Neural cell (in vitro differentiated cells): ENCODE measurements around the gene KIF20B. TPM values are rescaled to one million over a fixed set of nuclear protein-coding genes. Genes with fewer than 3 reads are reported as not detected.
"Not testable (repeated sequence)": the region's sequence is repeated elsewhere in the genome, so short reads cannot be mapped to it uniquely, and the experiment has no call there.

Experiments
- H2AFZ ChIP-seq: fragments of 200-600, 300-800 bp; sonication (generic), shearing (Covaris generic); 2 replicates; pipeline ENCODE4 v1.6.0; 2014; ENCODE audit warnings: low read depth, mild to moderate bottlenecking, antibody characterized with exemption, low read length, moderate library complexity
- H3F3A ChIP-seq: fragments of 200-600 bp; shearing (Covaris generic); 2 replicates; pipeline ENCODE4 v1.6.1; 2016; ENCODE audit warnings: mild to moderate bottlenecking, moderate library complexity, mixed read lengths, antibody characterized with exemption, low read length; ENCODE audit not compliant: insufficient read depth, poor library complexity, severe bottlenecking
- H3K27ac ChIP-seq: fragments of 200-600, 300-800 bp; sonication (generic), shearing (Covaris generic); 2 replicates; pipeline ENCODE4 v1.5.1; 2014; ENCODE audit warnings: mild to moderate bottlenecking, low read length, moderate library complexity
- H3K27me3 ChIP-seq: fragments of 300-800, 200-600 bp; sonication (generic), shearing (Covaris generic); 2 replicates; pipeline ENCODE4 v1.6.0; 2014; ENCODE audit warnings: mild to moderate bottlenecking, low read depth, low read length, moderate library complexity; ENCODE audit not compliant: insufficient read depth
- H3K36me3 ChIP-seq: fragments of 300-800, 200-600 bp; sonication (generic), shearing (Covaris generic); 2 replicates; pipeline ENCODE4 v1.5.1; 2014; ENCODE audit warnings: mild to moderate bottlenecking, antibody characterized with exemption, low read length, moderate library complexity; ENCODE audit not compliant: insufficient read depth
- H3K4me2 ChIP-seq: fragments of 300-800, 200-600 bp; sonication (generic), shearing (Covaris generic); 2 replicates; pipeline ENCODE4 v1.6.0; 2014; ENCODE audit warnings: mild to moderate bottlenecking, low read length
- H3K4me3 ChIP-seq: fragments of 300-800, 200-600 bp; sonication (generic), shearing (Covaris generic); 2 replicates; pipeline ENCODE4 v1.5.1; 2014; ENCODE audit warnings: mild to moderate bottlenecking, low read length, moderate library complexity
- H3K79me2 ChIP-seq: fragments of 200-600 bp; shearing (Covaris generic); replicated peaks from 2 replicates; pipeline ENCODE4 v1.6.0; 2014; ENCODE audit warnings: mild to moderate bottlenecking, low read length, moderate library complexity; ENCODE audit not compliant: insufficient read depth
- H3K9ac ChIP-seq: fragments of 300-800, 200-600 bp; sonication (generic), shearing (Covaris generic); 2 replicates; pipeline ENCODE4 v1.6.1; 2016; ENCODE audit warnings: mild to moderate bottlenecking, low read length, mixed read lengths
- H3K9me2 ChIP-seq: fragments of 200-600 bp; shearing (Covaris generic); 2 replicates; pipeline ENCODE4 v1.6.1; 2016; ENCODE audit warnings: mild to moderate bottlenecking, low read length, mixed read lengths; ENCODE audit not compliant: insufficient read depth
- H3K9me3 ChIP-seq: fragments of 200-600, 300-800 bp; sonication (generic), shearing (Covaris generic); 2 replicates; pipeline ENCODE4 v1.6.1; 2016; ENCODE audit warnings: mild to moderate bottlenecking, mixed run types, low read length, moderate library complexity, mixed read lengths
- H4K20me1 ChIP-seq: fragments of 200-600 bp; shearing (Covaris generic); 2 replicates; pipeline ENCODE4 v1.6.1; 2016; ENCODE audit warnings: mild to moderate bottlenecking, mixed run types; ENCODE audit not compliant: insufficient read depth
- CTCF ChIP-seq: fragments of 450-650 bp; IDR thresholded peaks from 2 replicates; pipeline ENCODE4 v1.5.1; 2014; ENCODE audit warnings: antibody characterized with exemption, mild to moderate bottlenecking, moderate library complexity; ENCODE audit not compliant: poor library complexity, severe bottlenecking
- EP300 ChIP-seq: fragments of 450-650 bp; conservative IDR thresholded peaks from 2 replicates; pipeline ENCODE4 v1.6.1; 2014; ENCODE audit warnings: antibody characterized with exemption, mild to moderate bottlenecking, moderate library complexity; ENCODE audit not compliant: poor library complexity, severe bottlenecking
- EZH2 ChIP-seq: fragments of 200-600, 300-800 bp; shearing (Covaris generic), sonication (generic); IDR thresholded peaks from 2 replicates; pipeline ENCODE4 v1.6.1; 2014; ENCODE audit warnings: antibody characterized with exemption, low read length, borderline replicate concordance, mild to moderate bottlenecking; ENCODE audit not compliant: insufficient read depth, poor library complexity, severe bottlenecking
- MXI1 ChIP-seq: fragments of 450-650 bp; conservative IDR thresholded peaks from 2 replicates; pipeline ENCODE4 v1.6.1; 2014; ENCODE audit warnings: antibody characterized with exemption, mild to moderate bottlenecking; ENCODE audit not compliant: poor library complexity, severe bottlenecking
- POLR2AphosphoS5 ChIP-seq: IDR thresholded peaks from 2 replicates; pipeline ENCODE4 v1.6.1; 2012
- RAD21 ChIP-seq: fragments of 450-650 bp; conservative IDR thresholded peaks from 2 replicates; pipeline ENCODE4 v1.6.1; 2014; ENCODE audit warnings: antibody characterized with exemption, mild to moderate bottlenecking, moderate library complexity
- REST ChIP-seq: IDR thresholded peaks from 2 replicates; pipeline ENCODE4 v1.6.1; 2012; ENCODE audit warnings: borderline replicate concordance
- SMC3 ChIP-seq: fragments of 450-650 bp; conservative IDR thresholded peaks from 2 replicates; pipeline ENCODE4 v1.6.1; 2014; ENCODE audit warnings: antibody characterized with exemption, mild to moderate bottlenecking, moderate library complexity; ENCODE audit not compliant: poor library complexity
- TAF1 ChIP-seq: IDR thresholded peaks from 2 replicates; pipeline ENCODE4 v1.6.1; 2012; ENCODE audit warnings: low read depth
- polyA plus RNA-seq: library from polyadenylated mRNA; depleted of rRNA; stranded (reverse); fragments of >200 nt; gene quantifications from 2 replicates; pipeline ENCODE4 v1.2.3, GENCODE V29; 2014

Gene KIF20B
- polyA plus RNA-seq, 1 donor from 2014 or later = 3.9 TPM

- no peak for TF ChIP-seq POLR2AphosphoS5
- TF ChIP-seq MXI1 = no peak
- TF ChIP-seq EP300 = no peak
- TF ChIP-seq TAF1 = no peak
- no peak for TF ChIP-seq EZH2
- no peak for TF ChIP-seq SMC3
- no peak for TF ChIP-seq REST
- TF ChIP-seq RAD21 = no peak
- TF ChIP-seq CTCF = no peak
- Histone ChIP-seq H3K9me2 (no peaks in the 10 kb centered on the region), H3K27ac (no peak overlapping the region), H3K79me2 (no peaks in the 10 kb centered on the region), H3K9ac (no peak overlapping the region), H3K4me2 (no peak overlapping the region), H3F3A (no peaks in the 10 kb centered on the region), H4K20me1 (no peaks in the 10 kb centered on the region), H2AFZ (no peak overlapping the region), H3K9me3 (peaks cover 3% of the 10 kb centered on the region), H3K27me3 (no peaks in the 10 kb centered on the region), H3K4me3 (no peak overlapping the region), H3K36me3 (no peaks in the 10 kb centered on the region)
Measured at GRCh38 chr10:89814278-89814677, 112.9 kb downstream of the KIF20B start.

GRCh38 chr10:89815049-89815853 is 113.9 kb downstream of the KIF20B start:
- Histone ChIP-seq H3K9me2 (no peaks in the 10 kb centered on the region), H3K79me2 (no peaks in the 10 kb centered on the region), H4K20me1 (no peaks in the 10 kb centered on the region), H3F3A (no peaks in the 10 kb centered on the region), H2AFZ (no peak overlapping the region), H3K4me3 (no peak overlapping the region), H3K27ac (no peak overlapping the region), H3K36me3 (no peaks in the 10 kb centered on the region), H3K9me3 (peaks cover 3% of the 10 kb centered on the region), H3K4me2 (no peak overlapping the region), H3K27me3 (no peaks in the 10 kb centered on the region), H3K9ac (no peak overlapping the region)
- TF ChIP-seq SMC3 = no peak
- TF ChIP-seq REST = no peak
- no peak for TF ChIP-seq POLR2AphosphoS5
- TF ChIP-seq EZH2 = no peak
- TF ChIP-seq EP300 = no peak
- no peak for TF ChIP-seq MXI1
- no peak for TF ChIP-seq CTCF
- TF ChIP-seq TAF1 = no peak
- TF ChIP-seq RAD21 = no peak

GRCh38 chr10:89819008-89819407 is 117.6 kb downstream of the KIF20B start:
- H3K9me3 ChIP-seq, H3K79me2 ChIP-seq, H3K9me2 ChIP-seq, H3K36me3 ChIP-seq, H3K27ac ChIP-seq, H3K9ac ChIP-seq, H3K4me3 ChIP-seq, H3F3A ChIP-seq, H3K4me2 ChIP-seq, H4K20me1 ChIP-seq, H3K27me3 ChIP-seq, H2AFZ ChIP-seq: not testable (repeated sequence)
